Rectal smooth muscle tissue (tissue), 1 donor: Measurements from ENCODE around the gene JAG1.

Source experiments
- H3K27ac ChIP-seq: one replicate; pipeline ENCODE4 v1.7.0; 2013; ENCODE audit warnings: low read depth, low read length, inconsistent platforms
- H3K27me3 ChIP-seq: one replicate; pipeline ENCODE4 v1.7.0; 2013; ENCODE audit warnings: low read length; ENCODE audit not compliant: control insufficient read depth, insufficient read depth
- H3K36me3 ChIP-seq: one replicate; pipeline ENCODE4 v1.7.0; 2013; ENCODE audit warnings: low read length; ENCODE audit not compliant: control insufficient read depth, insufficient read depth
- H3K4me1 ChIP-seq: one replicate; pipeline ENCODE4 v1.7.0; 2013; ENCODE audit warnings: low read length; ENCODE audit not compliant: control insufficient read depth, insufficient read depth
- H3K4me3 ChIP-seq: one replicate; pipeline ENCODE4 v1.7.0; 2013; ENCODE audit warnings: low read length
- H3K9ac ChIP-seq: one replicate; pipeline ENCODE4 v1.7.0; 2013; ENCODE audit warnings: low read length

JAG1 gene

GRCh38 chr20:10635476-10636208, 38.2 kb downstream of the JAG1 start:
- Histone ChIP-seq H3K36me3 (peaks cover 13% of the 10 kb centered on the region), H3K4me3 (no peak overlapping the region), H3K27ac (peak overlapping the region; percentile 7), H3K27me3 (no peaks in the 10 kb centered on the region), H3K4me1 (peaks cover 23% of the 10 kb centered on the region), H3K9ac (no peak overlapping the region)

- Histone ChIP-seq H3K27ac (no peak overlapping the region), H3K27me3 (no peaks in the 10 kb centered on the region), H3K9ac (no peak overlapping the region), H3K36me3 (peaks cover 6% of the 10 kb centered on the region), H3K4me3 (no peak overlapping the region), H3K4me1 (peaks cover 23% of the 10 kb centered on the region)
These were observed 39.0 kb downstream of the JAG1 start for GRCh38 chr20:10634683-10635411.

GRCh38 chr20:10634211-10634610, 39.6 kb downstream of the JAG1 start:
- no peak overlapping the region for H3K9ac ChIP-seq
- peaks cover 23% of the 10 kb centered on the region for H3K4me1 ChIP-seq
- H3K4me3 ChIP-seq, result no peak overlapping the region
- H3K27me3 ChIP-seq, result no peaks in the 10 kb centered on the region
- H3K36me3 ChIP-seq, result peaks cover 3% of the 10 kb centered on the region
- no peak overlapping the region for H3K27ac ChIP-seq

- Histone ChIP-seq H3K27ac (no peak overlapping the region), H3K36me3 (no peaks in the 10 kb centered on the region), H3K27me3 (no peaks in the 10 kb centered on the region), H3K9ac (no peak overlapping the region), H3K4me1 (peaks cover 23% of the 10 kb centered on the region), H3K4me3 (no peak overlapping the region)
These were observed 40.1 kb downstream of the JAG1 start for GRCh38 chr20:10633718-10634117.

GRCh38 chr20:10632721-10633509, 40.9 kb downstream of the JAG1 start:
- Histone ChIP-seq H3K4me1 (peaks cover 23% of the 10 kb centered on the region), H3K36me3 (no peaks in the 10 kb centered on the region), H3K4me3 (no peak overlapping the region), H3K9ac (no peak overlapping the region), H3K27me3 (no peaks in the 10 kb centered on the region), H3K27ac (no peak overlapping the region)

- Histone ChIP-seq H3K36me3 (no peaks in the 10 kb centered on the region), H3K27me3 (no peaks in the 10 kb centered on the region), H3K4me1 (peaks cover 10% of the 10 kb centered on the region), H3K27ac (no peak overlapping the region), H3K9ac (no peak overlapping the region), H3K4me3 (no peak overlapping the region)
These were observed 42.7 kb downstream of the JAG1 start for GRCh38 chr20:10631126-10631525.

- Histone ChIP-seq H3K4me1 (peaks cover 5% of the 10 kb centered on the region), H3K9ac (no peak overlapping the region), H3K4me3 (no peak overlapping the region), H3K27ac (no peak overlapping the region), H3K27me3 (no peaks in the 10 kb centered on the region), H3K36me3 (no peaks in the 10 kb centered on the region)
These were observed 43.7 kb downstream of the JAG1 start for GRCh38 chr20:10629946-10630650.

- Histone ChIP-seq H3K36me3 (no peaks in the 10 kb centered on the region), H3K9ac (no peak overlapping the region), H3K4me1 (no peaks in the 10 kb centered on the region), H3K27ac (no peak overlapping the region), H3K4me3 (no peak overlapping the region), H3K27me3 (no peaks in the 10 kb centered on the region)
These were observed 46.9 kb downstream of the JAG1 start for GRCh38 chr20:10626896-10627295.

GRCh38 chr20:10625641-10626040, 48.2 kb downstream of the JAG1 start:
- H3K4me1 ChIP-seq, result no peaks in the 10 kb centered on the region
- no peaks in the 10 kb centered on the region for H3K36me3 ChIP-seq
- no peak overlapping the region for H3K27ac ChIP-seq
- no peak overlapping the region for H3K9ac ChIP-seq
- no peaks in the 10 kb centered on the region for H3K27me3 ChIP-seq
- H3K4me3 ChIP-seq, result no peak overlapping the region

- Histone ChIP-seq H3K36me3 (no peaks in the 10 kb centered on the region), H3K4me1 (no peaks in the 10 kb centered on the region), H3K27me3 (no peaks in the 10 kb centered on the region), H3K27ac (peak overlapping the region; percentile 8), H3K9ac (no peak overlapping the region), H3K4me3 (no peak overlapping the region)
These were observed 51.0 kb downstream of the JAG1 start for GRCh38 chr20:10622657-10623418.

GRCh38 chr20:10621149-10621548, 52.6 kb downstream of the JAG1 start:
- Histone ChIP-seq H3K9ac (no peak overlapping the region), H3K27ac (no peak overlapping the region), H3K4me1 (no peaks in the 10 kb centered on the region), H3K4me3 (no peak overlapping the region), H3K27me3 (no peaks in the 10 kb centered on the region), H3K36me3 (no peaks in the 10 kb centered on the region)
